HAP-1 (cell line): ENCODE measurements around the gene ATP23.

ENCODE experiments used
- DNase-seq, 2 experiments: peaks; one replicate each; pipeline ENCODE4 v3.0.0-alpha.2; 2016 to 2020; ENCODE audit warnings: low spot score in 2 of 2
- H3K27me3 ChIP-seq: fragments of 250-450 bp; sonication (Bioruptor Pico); 2 replicates; pipeline ENCODE4 v1.5.1; 2020; ENCODE audit warnings: low read depth, mild to moderate bottlenecking, moderate library complexity
- H3K36me3 ChIP-seq: fragments of 250-450 bp; sonication (Bioruptor Pico); replicated peaks from 2 replicates; pipeline ENCODE4 v1.5.1; 2020; ENCODE audit warnings: mild to moderate bottlenecking
- H3K4me1 ChIP-seq: fragments of 250-450 bp; sonication (Bioruptor Pico); 2 replicates; pipeline ENCODE4 v1.5.1; 2020; ENCODE audit warnings: mild to moderate bottlenecking
- H3K4me3 ChIP-seq: fragments of 250-450 bp; sonication (Bioruptor Pico); 2 replicates; pipeline ENCODE4 v1.5.1; 2020; ENCODE audit warnings: mild to moderate bottlenecking, moderate library complexity
- H3K9me3 ChIP-seq: fragments of 250-450 bp; sonication (Bioruptor Pico); 2 replicates; pipeline ENCODE4 v1.5.1; 2020; ENCODE audit warnings: mild to moderate bottlenecking, moderate library complexity
- in situ Hi-C: fragments of 300-500 bp; cut with MboI; formaldehyde crosslinking; loops from 3 replicates; pipeline ENCODE4 v1.14.3; 2020; ENCODE audit warnings: low sequenced_read_pairs, inconsistent platforms, mixed read lengths

The ATP23 gene

DNA sequence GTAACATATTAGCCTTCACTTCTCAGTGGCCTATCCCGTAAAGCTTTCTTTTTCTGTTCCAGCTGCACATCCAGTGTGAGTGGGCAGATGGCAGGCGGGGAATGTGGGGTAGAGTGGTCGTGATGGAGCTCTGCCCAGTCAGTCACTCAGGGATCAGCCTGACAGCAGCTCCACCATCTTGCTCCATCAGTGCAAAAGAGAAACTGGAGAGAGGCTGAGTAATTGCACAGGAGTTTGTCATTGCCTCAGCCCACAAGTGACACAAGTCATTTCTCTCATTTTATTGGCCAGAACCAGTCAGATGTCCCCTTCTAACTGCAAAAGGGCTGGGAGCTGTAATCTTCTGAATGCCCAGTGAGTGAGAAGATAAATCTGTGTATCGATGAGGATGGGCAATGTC, 66.5 kb downstream of the ATP23 start:
- no peaks in the 10 kb centered on the region for H3K36me3 ChIP-seq
- DNase-seq: no peak
- no peaks in the 10 kb centered on the region for H3K9me3 ChIP-seq
- no peaks in the 10 kb centered on the region for H3K27me3 ChIP-seq
- H3K4me1 ChIP-seq: no peaks in the 10 kb centered on the region
- H3K4me3 ChIP-seq: no peak overlapping the region
- in situ Hi-C loops: no loop called here

DNA sequence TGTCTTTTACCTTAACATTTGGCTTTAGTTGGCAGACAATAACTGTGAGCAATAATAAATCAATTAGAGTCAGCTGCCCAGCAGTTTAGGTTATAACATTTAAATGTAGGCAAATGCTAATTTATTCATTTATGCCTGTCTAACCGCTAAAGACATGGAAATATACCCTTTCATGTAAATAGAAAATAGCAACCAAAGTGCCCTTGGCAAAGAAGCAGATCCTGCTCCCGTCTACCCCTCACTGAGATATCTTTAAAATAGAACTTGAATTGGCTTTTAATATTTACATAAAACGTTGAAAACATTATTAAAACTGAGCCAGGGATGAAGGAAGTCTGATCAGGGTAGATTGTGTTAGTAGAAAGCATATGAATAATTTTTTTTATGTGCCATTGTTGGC, 67.3 kb downstream of the ATP23 start:
- in situ Hi-C loops: no loop called here
- H3K27me3 ChIP-seq: no peaks in the 10 kb centered on the region
- no peak overlapping the region for H3K4me3 ChIP-seq
- H3K9me3 ChIP-seq: no peaks in the 10 kb centered on the region
- H3K4me1 ChIP-seq: no peaks in the 10 kb centered on the region
- DNase-seq: no peak
- H3K36me3 ChIP-seq: no peaks in the 10 kb centered on the region
